ENCODE measurements around the gene SLC41A2. TPM values are rescaled to one million over a fixed set of nuclear protein-coding genes. Genes with fewer than 3 reads are reported as not detected.

SLC41A2 gene
- total and polyA plus RNA-seq, 10 donors = 1.1 to 21.1 (median 12.1) TPM

GRCh38 chr12:104910196-104910840 is 47.8 kb downstream of the SLC41A2 start:
- 94 to 100% (median 100%) methylated on average over 1 of the region's 1 CpG for WGBS, 5 donors
- no peak for TF ChIP-seq CTCF (IDR thresholded peaks at IDR 0.05 in 8 of 11, conservative IDR thresholded peaks at IDR 0.05 in 3 of 11)
- TF ChIP-seq POLR2A (IDR thresholded peaks at IDR 0.05) = no peak
- no peak for TF ChIP-seq POLR2AphosphoS5 (IDR thresholded peaks at IDR 0.05)
- Histone ChIP-seq H3K36me3 (no peaks in the 10 kb centered on the region), H3K27ac (no peak overlapping the region), H3K4me1 (no peaks in the 10 kb centered on the region), H3K9me3 (no peaks in the 10 kb centered on the region), H3K4me3 (no peak overlapping the region), H3K27me3 (replicated peaks in 1 of 7) (no peaks in the 10 kb centered on the region)
- DNase-seq = no peak
- intact Hi-C loops (cut with DNase I; ENCODE audit: low total_unique reads) = no loop called here

GRCh38 chr12:104909761-104910160 is 48.3 kb downstream of the SLC41A2 start:
- no peak for DNase-seq
- Histone ChIP-seq H3K4me1 (no peaks in the 10 kb centered on the region), H3K9me3 (no peaks in the 10 kb centered on the region), H3K27ac (no peak overlapping the region), H3K27me3 (replicated peaks in 1 of 7) (no peaks in the 10 kb centered on the region), H3K4me3 (no peak overlapping the region), H3K36me3 (no peaks in the 10 kb centered on the region)
- TF ChIP-seq POLR2AphosphoS5 (IDR thresholded peaks at IDR 0.05) = no peak
- TF ChIP-seq CTCF (IDR thresholded peaks at IDR 0.05 in 8 of 11, conservative IDR thresholded peaks at IDR 0.05 in 3 of 11) = no peak
- no peak for TF ChIP-seq POLR2A (IDR thresholded peaks at IDR 0.05)
- intact Hi-C loops (cut with DNase I; ENCODE audit: low total_unique reads) = no loop called here
- WGBS, 5 donors = 90 to 97% (median 93%) methylated on average over 2 of the region's 2 CpGs

Other genes starting within 250 kb of the SLC41A2 start
- 10 to 100 TPM in 3 of 7 donors, 1 to 10 TPM in 4; 2.5 to 15.1 (median 8.6) TPM for gene NOPCHAP1, start 28.0 kb upstream of the SLC41A2 start, total RNA-seq
- 10 to 100 TPM in 2 of 3 donors, 1 to 10 TPM in 1; 9.5 to 13.1 (median 12.2) TPM for gene NOPCHAP1, start 28.0 kb upstream of the SLC41A2 start, polyA plus RNA-seq
- gene ALDH1L2, start 126.2 kb upstream of the SLC41A2 start, total RNA-seq = 10 to 100 TPM in 1 of 7 donors, 1 to 10 TPM in 6; 1.6 to 10.4 (median 4.1) TPM
- gene ALDH1L2, start 126.2 kb upstream of the SLC41A2 start, polyA plus RNA-seq = under 1 TPM; 0.07 to 0.26 (median 0.22) TPM
- gene WASHC4, start 149.4 kb upstream of the SLC41A2 start, total RNA-seq = 100 to 1,000 TPM in 4 of 7 donors, 10 to 100 TPM in 3; 87.2 to 172 (median 107) TPM
- 10 to 100 TPM; 25.2 to 33.4 (median 29.5) TPM for gene WASHC4, start 149.4 kb upstream of the SLC41A2 start, polyA plus RNA-seq

All from spleen (tissue), 11 donors.